ENCODE measurements around the gene VWCE. TPM values are rescaled to one million over a fixed set of nuclear protein-coding genes. Genes with fewer than 3 reads are reported as not detected.
"Not testable (repeated sequence)": the region's sequence is repeated elsewhere in the genome, so short reads cannot be mapped to it uniquely, and the experiment has no call there.

VWCE gene
- total RNA-seq, 1 experiment from 2014 or later: 0.41 TPM

- H3K9me3 ChIP-seq (ENCODE audit: insufficient read depth, low read depth); H3K79me2 ChIP-seq (ENCODE audit: low read depth); CTCF ChIA-PET; BruUV-seq (replicated peaks); H3K9me2 ChIP-seq (ENCODE audit: insufficient read depth); POLR2A ChIA-PET (ENCODE audit: unreplicated experiment); H3K27ac ChIP-seq; H3K4me1 ChIP-seq (replicated peaks; ENCODE audit: insufficient read depth); H3K4me2 ChIP-seq; intact Hi-C loops (cut with micrococcal nuclease; ENCODE audit: unreplicated experiment); DNase-seq; H2AFZ ChIP-seq; H3K27me3 ChIP-seq (ENCODE audit: insufficient read depth, low read depth); H3K36me3 ChIP-seq (ENCODE audit: low read depth); H3K4me3 ChIP-seq; H3F3A ChIP-seq (ENCODE audit: insufficient read depth, low read depth); H4K20me1 ChIP-seq (ENCODE audit: insufficient read depth): not testable (repeated sequence)
Observed at GRCh38 chr11:61231585-61231984, 63.5 kb downstream of the VWCE start.

GRCh38 chr11:61231033-61231432, 64.1 kb downstream of the VWCE start:
- H3K27me3 ChIP-seq (ENCODE audit: insufficient read depth, low read depth); H3K9me3 ChIP-seq (ENCODE audit: insufficient read depth, low read depth); H4K20me1 ChIP-seq (ENCODE audit: insufficient read depth); CTCF ChIA-PET; DNase-seq; H3K4me2 ChIP-seq; BruUV-seq (replicated peaks); H3K79me2 ChIP-seq (ENCODE audit: low read depth); POLR2A ChIA-PET (ENCODE audit: unreplicated experiment); H3F3A ChIP-seq (ENCODE audit: insufficient read depth, low read depth); H3K27ac ChIP-seq; H3K9me2 ChIP-seq (ENCODE audit: insufficient read depth); H3K36me3 ChIP-seq (ENCODE audit: low read depth); H3K4me1 ChIP-seq (replicated peaks; ENCODE audit: insufficient read depth); H3K4me3 ChIP-seq; H2AFZ ChIP-seq; intact Hi-C loops (cut with micrococcal nuclease; ENCODE audit: unreplicated experiment): not testable (repeated sequence)

GRCh38 chr11:61229458-61229857, 65.7 kb downstream of the VWCE start:
- BruUV-seq (replicated peaks): not testable (repeated sequence)

GRCh38 chr11:61226457-61227137, 68.5 kb downstream of the VWCE start:
- H3K36me3 ChIP-seq (ENCODE audit: low read depth); H3K79me2 ChIP-seq (ENCODE audit: low read depth); H4K20me1 ChIP-seq (ENCODE audit: insufficient read depth); BruUV-seq (replicated peaks); H3F3A ChIP-seq (ENCODE audit: insufficient read depth, low read depth); H3K27ac ChIP-seq; H3K9me2 ChIP-seq (ENCODE audit: insufficient read depth); CTCF ChIA-PET; H3K9me3 ChIP-seq (ENCODE audit: insufficient read depth, low read depth); H3K4me3 ChIP-seq; H3K4me1 ChIP-seq (replicated peaks; ENCODE audit: insufficient read depth); intact Hi-C loops (cut with micrococcal nuclease; ENCODE audit: unreplicated experiment); H3K4me2 ChIP-seq; DNase-seq; POLR2A ChIA-PET (ENCODE audit: unreplicated experiment); H3K27me3 ChIP-seq (ENCODE audit: insufficient read depth, low read depth); H2AFZ ChIP-seq: not testable (repeated sequence)

More at GRCh38 chr11:61229458-61229857, 65.7 kb downstream of the VWCE start:
- H3K27me3 ChIP-seq (ENCODE audit: insufficient read depth, low read depth); H3K4me2 ChIP-seq; H3K4me3 ChIP-seq; H4K20me1 ChIP-seq (ENCODE audit: insufficient read depth); H3F3A ChIP-seq (ENCODE audit: insufficient read depth, low read depth); POLR2A ChIA-PET (ENCODE audit: unreplicated experiment); H3K79me2 ChIP-seq (ENCODE audit: low read depth); H3K36me3 ChIP-seq (ENCODE audit: low read depth); CTCF ChIA-PET; H3K9me3 ChIP-seq (ENCODE audit: insufficient read depth, low read depth); H3K9me2 ChIP-seq (ENCODE audit: insufficient read depth); H3K27ac ChIP-seq; intact Hi-C loops (cut with micrococcal nuclease; ENCODE audit: unreplicated experiment); H3K4me1 ChIP-seq (replicated peaks; ENCODE audit: insufficient read depth); H2AFZ ChIP-seq; DNase-seq: not testable (repeated sequence)

GRCh38 chr11:61222692-61223091, 72.4 kb downstream of the VWCE start:
- H3K4me2 ChIP-seq; H3K79me2 ChIP-seq (ENCODE audit: low read depth); H3K27ac ChIP-seq; intact Hi-C loops (cut with micrococcal nuclease; ENCODE audit: unreplicated experiment); H3K9me3 ChIP-seq (ENCODE audit: insufficient read depth, low read depth); DNase-seq; BruUV-seq (replicated peaks); CTCF ChIA-PET; H2AFZ ChIP-seq; H3K4me3 ChIP-seq; H3K27me3 ChIP-seq (ENCODE audit: insufficient read depth, low read depth); POLR2A ChIA-PET (ENCODE audit: unreplicated experiment); H3K4me1 ChIP-seq (replicated peaks; ENCODE audit: insufficient read depth); H3K36me3 ChIP-seq (ENCODE audit: low read depth); H3F3A ChIP-seq (ENCODE audit: insufficient read depth, low read depth); H4K20me1 ChIP-seq (ENCODE audit: insufficient read depth); H3K9me2 ChIP-seq (ENCODE audit: insufficient read depth): not testable (repeated sequence)

GRCh38 chr11:61222047-61222446, 73.1 kb downstream of the VWCE start, which contains the start of gene PGA4:
TSS of gene PGA4 (plus strand) at chr11:61222347. CDS start at chr11:61222401, 54 bp downstream.
- H3K79me2 ChIP-seq (ENCODE audit: low read depth); intact Hi-C loops (cut with micrococcal nuclease; ENCODE audit: unreplicated experiment); H3K9me2 ChIP-seq (ENCODE audit: insufficient read depth); CTCF ChIA-PET; H3K27me3 ChIP-seq (ENCODE audit: insufficient read depth, low read depth); H3K27ac ChIP-seq; DNase-seq; H3K4me3 ChIP-seq; H2AFZ ChIP-seq; H3K4me1 ChIP-seq (replicated peaks; ENCODE audit: insufficient read depth); H3K36me3 ChIP-seq (ENCODE audit: low read depth); H3F3A ChIP-seq (ENCODE audit: insufficient read depth, low read depth); H3K9me3 ChIP-seq (ENCODE audit: insufficient read depth, low read depth); POLR2A ChIA-PET (ENCODE audit: unreplicated experiment); BruUV-seq (replicated peaks); H3K4me2 ChIP-seq; H4K20me1 ChIP-seq (ENCODE audit: insufficient read depth): not testable (repeated sequence)

- H3K27me3 ChIP-seq (ENCODE audit: insufficient read depth, low read depth); H3K4me3 ChIP-seq; DNase-seq; H3K79me2 ChIP-seq (ENCODE audit: low read depth); H3F3A ChIP-seq (ENCODE audit: insufficient read depth, low read depth); H3K4me2 ChIP-seq; H4K20me1 ChIP-seq (ENCODE audit: insufficient read depth); H3K36me3 ChIP-seq (ENCODE audit: low read depth); intact Hi-C loops (cut with micrococcal nuclease; ENCODE audit: unreplicated experiment); H2AFZ ChIP-seq; H3K9me2 ChIP-seq (ENCODE audit: insufficient read depth); BruUV-seq (replicated peaks); H3K4me1 ChIP-seq (replicated peaks; ENCODE audit: insufficient read depth); H3K9me3 ChIP-seq (ENCODE audit: insufficient read depth, low read depth); H3K27ac ChIP-seq; POLR2A ChIA-PET (ENCODE audit: unreplicated experiment): not testable (repeated sequence)
- CTCF ChIA-PET: interaction anchor here (0.7 kb wide), 1 partner anchor 80 kb away, joined by 3 read pairs; no protein-coding TSS in a partner anchor
Observed at GRCh38 chr11:61219016-61219415, 76.1 kb downstream of the VWCE start.

Data from PC-9 (cell line).